Measurements from ENCODE around the gene ARF6. TPM values are rescaled to one million over a fixed set of nuclear protein-coding genes. Genes with fewer than 3 reads are reported as not detected.

ARF6 gene
- total RNA-seq, 1 experiment from 2014 or later: 63.2 TPM

- in situ Hi-C loops (cut with HindIII; ENCODE audit: low pct_unique_long_range_greater_than_20kb, low sequenced_read_pairs) (no loop called here), intact Hi-C loops (cut with micrococcal nuclease; ENCODE audit: unreplicated experiment) (no loop called here)
- TF ChIP-seq SIN3A (IDR thresholded peaks at IDR 0.05; ENCODE audit: borderline replicate concordance, insufficient read depth, low read depth, low read length) (no peak), POLR2AphosphoS5 (IDR thresholded peaks at IDR 0.05; ENCODE audit: low read depth, low read length) (no peak), TCF7L2 (IDR thresholded peaks at IDR 0.05; ENCODE audit: low read depth, low read length) (no peak), CTCF (IDR thresholded peaks at IDR 0.05) (no peak)
- TF ChIP-seq, protein P1, sequence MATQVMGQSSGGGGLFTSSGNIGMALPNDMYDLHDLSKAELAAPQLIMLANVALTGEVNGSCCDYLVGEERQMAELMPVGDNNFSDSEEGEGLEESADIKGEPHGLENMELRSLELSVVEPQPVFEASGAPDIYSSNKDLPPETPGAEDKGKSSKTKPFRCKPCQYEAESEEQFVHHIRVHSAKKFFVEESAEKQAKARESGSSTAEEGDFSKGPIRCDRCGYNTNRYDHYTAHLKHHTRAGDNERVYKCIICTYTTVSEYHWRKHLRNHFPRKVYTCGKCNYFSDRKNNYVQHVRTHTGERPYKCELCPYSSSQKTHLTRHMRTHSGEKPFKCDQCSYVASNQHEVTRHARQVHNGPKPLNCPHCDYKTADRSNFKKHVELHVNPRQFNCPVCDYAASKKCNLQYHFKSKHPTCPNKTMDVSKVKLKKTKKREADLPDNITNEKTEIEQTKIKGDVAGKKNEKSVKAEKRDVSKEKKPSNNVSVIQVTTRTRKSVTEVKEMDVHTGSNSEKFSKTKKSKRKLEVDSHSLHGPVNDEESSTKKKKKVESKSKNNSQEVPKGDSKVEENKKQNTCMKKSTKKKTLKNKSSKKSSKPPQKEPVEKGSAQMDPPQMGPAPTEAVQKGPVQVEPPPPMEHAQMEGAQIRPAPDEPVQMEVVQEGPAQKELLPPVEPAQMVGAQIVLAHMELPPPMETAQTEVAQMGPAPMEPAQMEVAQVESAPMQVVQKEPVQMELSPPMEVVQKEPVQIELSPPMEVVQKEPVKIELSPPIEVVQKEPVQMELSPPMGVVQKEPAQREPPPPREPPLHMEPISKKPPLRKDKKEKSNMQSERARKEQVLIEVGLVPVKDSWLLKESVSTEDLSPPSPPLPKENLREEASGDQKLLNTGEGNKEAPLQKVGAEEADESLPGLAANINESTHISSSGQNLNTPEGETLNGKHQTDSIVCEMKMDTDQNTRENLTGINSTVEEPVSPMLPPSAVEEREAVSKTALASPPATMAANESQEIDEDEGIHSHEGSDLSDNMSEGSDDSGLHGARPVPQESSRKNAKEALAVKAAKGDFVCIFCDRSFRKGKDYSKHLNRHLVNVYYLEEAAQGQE (IDR thresholded peaks at IDR 0.05; ENCODE audit: insufficient read depth in 1 of 2, low read depth in 2 of 2, low read length in 1 of 2): no peak
- Histone ChIP-seq H3K27ac (ENCODE audit: low read length) (peak overlapping the region; percentile 53; the same call in 1 of the 2 replicates), H3K4me3 (ENCODE audit: low read depth in 2 of 2, low read length in 2 of 2) (no peak overlapping the region), H3K4me1 (ENCODE audit: control insufficient read depth, insufficient read depth, low read length) (peaks cover 14% of the 10 kb centered on the region; the same call in 1 of the 2 replicates), H3K9me3 (ENCODE audit: control insufficient read depth, insufficient read depth, low read depth, low read length) (no peaks in the 10 kb centered on the region), H3K27me3 (ENCODE audit: control insufficient read depth, insufficient read depth, low read length) (no peaks in the 10 kb centered on the region), H3K36me3 (ENCODE audit: control insufficient read depth, insufficient read depth, low read length) (no peaks in the 10 kb centered on the region)
- no TSS peak for BruUV-seq (replicated peaks)
- CTCF ChIA-PET: interaction anchor here (0.6 kb wide), 1 partner anchor 238 kb away, joined by 5 read pairs; no protein-coding TSS in a partner anchor
- no peak for DNase-seq (ENCODE audit: low read depth, low spot score)
- POLR2A ChIA-PET: no interaction called here
- ATAC-seq: no peak
Measured at GRCh38 chr14:49881350-49882001, 11.4 kb upstream of the ARF6 start.

DNA sequence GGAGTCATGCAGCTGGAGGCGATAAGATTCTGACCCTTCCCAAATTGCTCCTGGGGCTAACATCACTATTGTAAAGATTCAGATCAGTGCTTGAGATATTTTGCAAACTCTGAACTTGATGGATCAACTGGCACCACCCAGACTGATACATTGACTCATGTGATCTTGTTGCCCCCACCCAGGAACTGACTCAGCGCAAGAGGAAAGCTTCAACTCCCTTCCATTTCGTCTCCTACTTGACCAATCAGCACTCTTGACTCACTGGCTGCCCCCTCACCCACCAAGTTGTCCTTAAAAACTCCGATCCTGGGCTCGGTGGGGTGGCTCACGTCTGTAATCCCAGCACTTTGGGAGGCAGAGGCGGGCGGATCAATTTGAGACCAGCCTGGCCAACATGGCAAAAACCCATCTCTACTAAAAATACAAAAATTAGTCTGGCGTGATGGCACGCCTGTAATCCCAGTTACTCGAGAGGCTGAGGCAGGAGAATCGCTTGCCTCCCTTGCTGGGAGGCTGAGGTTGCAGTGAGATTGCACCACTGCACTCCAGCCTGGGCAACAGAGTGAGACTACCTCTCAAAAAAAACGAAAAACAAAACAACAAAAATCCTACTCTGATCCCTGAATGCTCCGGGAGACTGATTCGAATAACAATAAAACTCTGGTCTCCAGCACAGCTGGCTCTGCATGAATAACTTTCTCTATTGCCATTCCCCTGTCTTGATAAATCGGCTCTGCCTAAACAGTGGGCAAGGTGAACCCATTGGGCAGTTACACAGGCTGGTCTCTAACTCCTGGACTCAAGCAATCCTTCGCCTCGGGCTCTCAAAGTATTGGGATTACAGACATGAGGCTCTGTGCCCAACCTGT, 9.8 kb upstream of the ARF6 start:
- POLR2A ChIA-PET: no interaction called here
- Histone ChIP-seq H3K27me3 (ENCODE audit: control insufficient read depth, insufficient read depth, low read length) (no peaks in the 10 kb centered on the region), H3K4me1 (ENCODE audit: control insufficient read depth, insufficient read depth, low read length) (peaks cover 14% of the 10 kb centered on the region; the same call in 1 of the 2 replicates), H3K9me3 (ENCODE audit: control insufficient read depth, insufficient read depth, low read depth, low read length) (no peaks in the 10 kb centered on the region), H3K4me3 (ENCODE audit: low read depth in 2 of 2, low read length in 2 of 2) (no peak overlapping the region), H3K27ac (ENCODE audit: low read length) (peak overlapping the region; percentile 12; the same call in 1 of the 2 replicates), H3K36me3 (ENCODE audit: control insufficient read depth, insufficient read depth, low read length) (no peaks in the 10 kb centered on the region)
- in situ Hi-C loops (cut with HindIII; ENCODE audit: low pct_unique_long_range_greater_than_20kb, low sequenced_read_pairs): no loop called here
- TF ChIP-seq SIN3A (IDR thresholded peaks at IDR 0.05; ENCODE audit: borderline replicate concordance, insufficient read depth, low read depth, low read length) (no peak), CTCF (IDR thresholded peaks at IDR 0.05) (no peak), POLR2AphosphoS5 (IDR thresholded peaks at IDR 0.05; ENCODE audit: low read depth, low read length) (no peak), TCF7L2 (IDR thresholded peaks at IDR 0.05; ENCODE audit: low read depth, low read length) (no peak)
- TF ChIP-seq, protein P1 (IDR thresholded peaks at IDR 0.05; ENCODE audit: insufficient read depth in 1 of 2, low read depth in 2 of 2, low read length in 1 of 2): no peak
- CTCF ChIA-PET: no interaction called here
- DNase-seq (ENCODE audit: low read depth, low spot score) (no peak), ATAC-seq (no peak)
- intact Hi-C loops (cut with micrococcal nuclease; ENCODE audit: unreplicated experiment): no loop called here
- BruUV-seq (replicated peaks): no TSS peak

Measured in Panc1 (cell line).